GM10248 (cell line): ENCODE measurements around the gene MARCHF3.

Source experiments
- CTCF ChIA-PET: fragments of 300-600 bp; sonication (Branson Sonifier 250); formaldehyde crosslinking; extraction: SDS; loops from one replicate; lab custom pipeline; 2021; ENCODE audit warnings: antibody characterized with exemption; lab: Yijun Ruan, JAX
- POLR2A ChIA-PET: fragments of 350-650 bp; sonication (Branson Sonifier 250); formaldehyde crosslinking; extraction: SDS; loops from one replicate; lab custom pipeline; 2020; ENCODE audit warnings: antibody characterized with exemption; lab: Yijun Ruan, JAX
- DNase-seq: peaks from one replicate; pipeline ENCODE4 v3.0.0; 2012; ENCODE audit errors: extremely low spot score
- TF ChIP-seq, protein P1 (sequence below): IDR thresholded peaks from 2 replicates; pipeline ENCODE4 v1.5.1; 2012; ENCODE audit warnings: mild to moderate bottlenecking, low read depth; ENCODE audit errors: extremely low read depth, missing control alignments, control extremely low read depth

The MARCHF3 gene

DNA sequence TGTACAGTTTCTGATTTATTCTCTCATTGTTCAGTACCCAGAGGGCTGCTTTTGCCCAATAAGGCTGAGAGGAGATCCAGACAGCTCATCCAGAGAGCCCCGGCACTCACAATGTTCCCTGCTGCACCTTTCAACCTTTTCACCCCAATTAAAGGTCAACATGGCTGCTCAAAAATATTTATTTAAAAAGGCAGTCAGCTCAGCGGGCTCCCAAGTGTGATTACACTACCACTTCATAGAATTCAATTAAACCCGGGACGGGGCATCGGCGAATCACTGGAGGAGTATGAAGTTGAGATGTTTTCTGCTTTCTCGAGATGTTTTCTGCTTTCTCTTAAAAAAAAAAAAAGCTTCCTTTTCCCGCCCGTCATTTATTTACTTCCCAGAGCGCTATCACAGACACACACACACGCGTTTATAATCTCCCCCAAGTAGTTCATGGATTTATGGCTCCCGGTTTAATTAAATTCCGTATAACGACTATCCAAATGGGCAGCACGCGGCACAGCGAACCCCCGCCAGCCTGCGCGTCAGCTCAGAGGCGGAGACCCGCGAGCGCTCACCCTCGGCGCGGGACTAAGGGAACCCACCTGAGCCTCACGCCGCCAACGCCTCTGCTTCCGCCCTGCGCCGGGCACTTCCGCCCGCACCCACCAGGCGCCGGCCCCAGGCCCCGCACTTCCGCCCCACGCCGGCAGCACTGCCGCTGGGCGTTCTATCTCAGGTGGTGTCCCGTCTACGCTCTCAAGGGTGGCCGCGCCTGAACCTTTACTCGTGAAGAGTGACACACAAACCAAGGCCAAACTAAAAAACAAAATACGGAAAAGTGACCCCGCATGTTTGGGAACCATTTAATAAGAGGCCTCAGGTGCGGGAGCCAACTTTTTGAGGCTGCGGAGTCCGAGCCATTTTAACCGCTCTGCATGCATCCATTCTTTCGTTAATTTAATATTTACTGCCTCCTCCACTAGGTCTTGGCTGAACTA lies 42.8 kb upstream of the MARCHF3 start, which contains the start of gene C5orf63:
Gene C5orf63 (minus strand): TSS at position 642 of the 986 bp plus-strand sequence. CDS start 14,507 bp downstream, outside the sequence.
- peak; percentile 81 for DNase-seq
- CTCF ChIA-PET: interaction anchor here (0.6 to 3.2 kb wide), 4 partner anchors 9 to 52 kb away, joined by 3 to 22 read pairs (median 6); no protein-coding TSS in a partner anchor
- POLR2A ChIA-PET: no interaction called here
- TF ChIP-seq, protein P1, sequence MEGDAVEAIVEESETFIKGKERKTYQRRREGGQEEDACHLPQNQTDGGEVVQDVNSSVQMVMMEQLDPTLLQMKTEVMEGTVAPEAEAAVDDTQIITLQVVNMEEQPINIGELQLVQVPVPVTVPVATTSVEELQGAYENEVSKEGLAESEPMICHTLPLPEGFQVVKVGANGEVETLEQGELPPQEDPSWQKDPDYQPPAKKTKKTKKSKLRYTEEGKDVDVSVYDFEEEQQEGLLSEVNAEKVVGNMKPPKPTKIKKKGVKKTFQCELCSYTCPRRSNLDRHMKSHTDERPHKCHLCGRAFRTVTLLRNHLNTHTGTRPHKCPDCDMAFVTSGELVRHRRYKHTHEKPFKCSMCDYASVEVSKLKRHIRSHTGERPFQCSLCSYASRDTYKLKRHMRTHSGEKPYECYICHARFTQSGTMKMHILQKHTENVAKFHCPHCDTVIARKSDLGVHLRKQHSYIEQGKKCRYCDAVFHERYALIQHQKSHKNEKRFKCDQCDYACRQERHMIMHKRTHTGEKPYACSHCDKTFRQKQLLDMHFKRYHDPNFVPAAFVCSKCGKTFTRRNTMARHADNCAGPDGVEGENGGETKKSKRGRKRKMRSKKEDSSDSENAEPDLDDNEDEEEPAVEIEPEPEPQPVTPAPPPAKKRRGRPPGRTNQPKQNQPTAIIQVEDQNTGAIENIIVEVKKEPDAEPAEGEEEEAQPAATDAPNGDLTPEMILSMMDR: no peak

DNA sequence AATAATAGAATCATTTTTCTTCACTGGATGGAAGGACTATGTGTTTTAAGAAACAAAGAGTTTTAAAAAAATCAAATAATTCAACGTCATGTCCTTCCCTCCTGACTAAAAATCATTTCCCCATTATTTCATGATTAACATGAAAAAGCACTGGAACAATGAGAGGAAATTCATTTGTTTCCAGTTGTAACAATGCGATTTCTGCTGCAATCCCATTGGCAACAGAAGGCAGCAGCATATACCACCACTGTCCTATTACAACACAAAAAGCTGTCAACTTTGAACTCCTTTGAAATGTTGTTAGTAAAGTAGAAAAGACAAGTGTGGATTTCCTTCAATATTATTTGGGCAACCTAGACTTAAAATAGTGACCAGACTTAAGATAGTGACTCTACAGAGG lies 39.9 kb upstream of the MARCHF3 start:
- ChIA-PET CTCF (interaction anchor here (1.2 to 1.3 kb wide), 2 partner anchors 14 to 23 kb away, joined by 3 to 4 read pairs; no protein-coding TSS in a partner anchor), POLR2A (no interaction called here)
- no peak for DNase-seq
- TF ChIP-seq, protein P1: no peak

DNA sequence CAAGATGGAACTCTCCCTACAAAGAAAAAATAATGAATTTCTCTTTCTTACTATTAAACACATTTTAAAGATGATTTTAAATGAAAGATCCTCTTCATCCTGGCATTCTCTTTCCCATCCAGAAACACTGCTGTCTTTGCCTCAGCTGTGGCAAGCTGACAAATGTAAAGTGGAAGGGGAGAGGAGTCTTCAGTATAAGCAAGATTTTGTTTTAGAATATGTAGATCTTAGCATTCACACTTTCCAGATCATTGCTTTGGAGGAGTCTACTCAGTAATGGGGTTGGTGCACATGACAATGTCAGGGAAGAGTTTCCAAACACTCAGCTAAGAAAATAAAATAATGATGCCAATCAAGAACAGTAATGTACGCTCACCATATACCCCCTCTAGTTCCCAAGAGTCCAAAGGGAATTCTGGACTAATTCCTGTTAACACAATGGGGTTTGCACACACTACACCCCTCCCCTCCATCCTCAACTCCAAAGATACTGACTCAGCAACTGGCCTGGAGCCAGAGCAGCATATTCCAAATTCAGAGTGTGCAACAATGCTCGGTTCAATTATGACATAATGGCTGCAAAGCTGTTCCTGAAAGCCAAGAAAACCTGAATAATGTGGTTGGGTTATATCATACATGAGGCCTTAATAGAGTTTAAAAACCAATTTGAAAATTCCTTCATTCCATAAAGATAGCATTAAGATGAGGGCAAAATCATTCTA lies 38.3 kb upstream of the MARCHF3 start:
- ChIA-PET CTCF (interaction anchor here (0.8 to 1.4 kb wide), 2 partner anchors 22 to 136 kb away, joined by 3 read pairs; no protein-coding TSS in a partner anchor), POLR2A (no interaction called here)
- TF ChIP-seq, protein P1: no peak
- no peak for DNase-seq

DNA sequence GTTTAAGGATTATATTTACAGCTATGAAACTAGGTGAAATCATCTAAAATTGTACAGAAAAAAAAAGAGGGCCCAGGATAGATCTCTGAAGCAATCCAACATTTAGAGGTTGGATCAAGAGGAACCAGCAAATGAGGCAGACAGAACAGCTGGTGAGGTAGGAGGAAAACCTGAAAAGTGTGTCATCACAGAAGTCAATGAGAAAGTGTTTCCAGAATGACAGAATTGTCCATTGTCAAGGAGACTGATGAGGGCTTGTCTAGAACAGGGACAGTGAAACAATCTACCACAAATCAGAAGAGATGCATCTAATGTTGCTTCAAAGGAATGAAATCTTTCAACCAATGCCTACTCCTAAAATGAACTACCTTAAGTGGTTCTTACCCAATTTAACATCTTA lies 36.4 kb upstream of the MARCHF3 start:
- CTCF ChIA-PET: interaction anchor here (1.6 kb wide), 1 partner anchor 9 kb away, joined by 3 read pairs; no protein-coding TSS in a partner anchor
- POLR2A ChIA-PET: no interaction called here
- DNase-seq: no peak
- TF ChIP-seq, protein P1: no peak

DNA sequence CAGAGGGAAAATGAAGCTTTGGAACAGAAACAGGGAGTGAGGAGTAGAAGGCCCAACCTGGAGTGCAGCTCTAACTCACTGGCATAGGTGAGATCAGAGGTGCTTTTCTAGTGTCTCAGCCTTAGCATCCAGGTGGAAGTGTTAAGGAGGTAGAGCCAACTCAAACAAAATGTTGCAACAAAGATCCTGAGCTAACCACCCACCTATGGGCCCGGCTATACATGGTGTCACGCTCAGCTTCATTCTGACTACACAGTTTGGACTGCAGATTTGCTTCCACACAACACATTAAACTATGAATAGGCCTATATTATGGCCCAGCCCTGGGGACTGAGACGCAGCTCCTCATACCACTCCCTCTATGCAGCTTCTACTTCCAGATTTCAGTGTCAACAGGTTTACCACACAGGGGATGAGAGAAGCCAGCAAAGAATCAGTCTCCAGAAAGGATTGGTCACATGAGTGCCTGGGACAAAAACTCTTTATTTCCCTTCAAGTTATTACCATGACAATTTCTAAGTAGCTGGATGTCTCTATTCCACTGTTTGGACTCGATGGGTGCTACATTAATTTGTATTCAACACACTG lies 34.0 kb upstream of the MARCHF3 start:
- ChIA-PET POLR2A (interaction anchor here (0.6 kb wide), 1 partner anchor 441 kb away, joined by 5 read pairs; no protein-coding TSS in a partner anchor), CTCF (interaction anchor here (1.1 to 2.3 kb wide), 5 partner anchors 9 to 26 kb away, joined by 3 to 8 read pairs (median 4); partner anchors contain the start of gene C5orf63)
- no peak for DNase-seq
- TF ChIP-seq, protein P1: no peak
